SK-N-SH (cell line): ENCODE results near the gene VMAC. TPM values are rescaled to one million over a fixed set of nuclear protein-coding genes. Genes with fewer than 3 reads are reported as not detected.

ENCODE experiments used
- CTCF ChIA-PET: fragments of 300-600, 350-600 bp; formaldehyde crosslinking; extraction: SDS; loops from one replicate; lab custom pipeline; 2021; lab: Yijun Ruan, JAX
- POLR2A ChIA-PET: fragments of 350-600 bp; sonication (Branson Sonifier 250); formaldehyde crosslinking; extraction: SDS; loops from one replicate; lab custom pipeline; 2020; ENCODE audit warnings: antibody characterized with exemption, inconsistent platforms; lab: Yijun Ruan, JAX
- DNase-seq: peaks from one replicate; pipeline ENCODE4 v3.0.0; 2012
- H2AFZ ChIP-seq: fragments of 200-600 bp; sonication (generic); 2 replicates; pipeline ENCODE4 v1.8.1; 2016; ENCODE audit warnings: antibody characterized with exemption, mild to moderate bottlenecking, low read depth
- H3F3A ChIP-seq: fragments of 200-600 bp; sonication (generic); replicated peaks from 2 replicates; pipeline ENCODE3; 2016; ENCODE audit warnings: antibody characterized with exemption, mild to moderate bottlenecking; ENCODE audit not compliant: insufficient read depth
- H3K27ac ChIP-seq, 2 experiments: fragments of 200-500 bp in 1 of 2; fragments of 200-600 bp in 1 of 2; sonication (Bioruptor generic) in 1 of 2; sonication (generic), shearing (Covaris generic) in 1 of 2; 2 replicates each; pipeline versions ENCODE4 v1.5.1 to v1.6.1; 2014 to 2016; ENCODE audit warnings: low read depth in 2 of 2, inconsistent platforms in 1 of 2, low read length in 1 of 2, mild to moderate bottlenecking in 1 of 2, mixed read lengths in 1 of 2
- H3K27me3 ChIP-seq: fragments of 200-600 bp; sonication (generic), shearing (Covaris generic); 2 replicates; pipeline ENCODE4 v1.6.1; 2016; ENCODE audit warnings: mixed run types; ENCODE audit not compliant: insufficient read depth
- H3K36me3 ChIP-seq, 2 experiments: fragments of 200-500 bp in 1 of 2; fragments of 200-600 bp in 1 of 2; sonication (Bioruptor generic) in 1 of 2; sonication (generic) in 1 of 2; replicated peaks in 1 of 2; 2 replicates each; pipeline versions ENCODE3 to v1.5.1; 2014 to 2016; ENCODE audit warnings: low read length in 1 of 2, mild to moderate bottlenecking in 1 of 2; ENCODE audit not compliant: insufficient read depth in 2 of 2, control insufficient read depth in 1 of 2
- H3K4me1 ChIP-seq, 2 experiments: fragments of 200-500 bp in 1 of 2; fragments of 200-600 bp in 1 of 2; sonication (Bioruptor generic) in 1 of 2; sonication (generic), shearing (Covaris generic) in 1 of 2; 2 replicates each; pipeline versions ENCODE4 v1.5.1 to v1.6.1; 2014 to 2016; ENCODE audit warnings: low read depth in 1 of 2, low read length in 1 of 2, mixed run types in 1 of 2; ENCODE audit not compliant: insufficient read depth in 2 of 2, control insufficient read depth in 1 of 2
- H3K4me2 ChIP-seq: fragments of 200-600 bp; sonication (generic), shearing (Covaris generic); 2 replicates; pipeline ENCODE4 v1.6.1; 2017; ENCODE audit warnings: mixed run types
- H3K4me3 ChIP-seq, 2 experiments: fragments of 200-500 bp in 1 of 2; fragments of 200-600 bp in 1 of 2; sonication (Bioruptor generic) in 1 of 2; sonication (generic), shearing (Covaris generic) in 1 of 2; 2 replicates each; pipeline versions ENCODE4 v1.5.1 to v1.8.1; 2014 to 2016; ENCODE audit warnings: low read depth in 2 of 2, inconsistent platforms in 1 of 2, low read length in 1 of 2, mild to moderate bottlenecking in 1 of 2, mixed read lengths in 1 of 2, moderate library complexity in 1 of 2
- H3K79me2 ChIP-seq: fragments of 200-600 bp; sonication (generic); 2 replicates; pipeline ENCODE4 v1.8.1; 2017; ENCODE audit warnings: mild to moderate bottlenecking; ENCODE audit not compliant: insufficient read depth
- H3K9ac ChIP-seq: fragments of 200-600 bp; sonication (generic); 2 replicates; pipeline ENCODE4 v1.6.1; 2017; ENCODE audit warnings: mixed run types
- H3K9me2 ChIP-seq: fragments of 200-600 bp; sonication (generic); 2 replicates; pipeline ENCODE4 v1.6.1; 2017; ENCODE audit warnings: mixed run types
- H3K9me3 ChIP-seq: fragments of 200-600 bp; sonication (generic); 2 replicates; pipeline ENCODE4 v1.6.1; 2017; ENCODE audit warnings: mixed run types, mild to moderate bottlenecking, moderate library complexity
- H4K20me1 ChIP-seq: fragments of 200-600 bp; sonication (generic); 2 replicates; pipeline ENCODE4 v1.6.1; 2017; ENCODE audit warnings: mild to moderate bottlenecking, mixed run types; ENCODE audit not compliant: insufficient read depth
- CHD2 ChIP-seq: fragments of 150-350 bp; IDR thresholded peaks from 2 replicates; pipeline ENCODE4 v1.6.1; 2018; ENCODE audit warnings: low read length; ENCODE audit not compliant: partially characterized antibody
- ELF1 ChIP-seq: IDR thresholded peaks from 2 replicates; pipeline ENCODE4 v1.4.0; 2012
- EP300 ChIP-seq, 2 experiments: IDR thresholded peaks; 2 replicates each; pipeline versions ENCODE4 v1.4.0 to v1.6.1; 2012; ENCODE audit warnings: borderline replicate concordance in 1 of 2, low read depth in 1 of 2, low read length in 1 of 2
- EZH2phosphoT487 ChIP-seq: fragments of 200-600 bp; sonication (generic); IDR thresholded peaks from 2 replicates; pipeline ENCODE4 v1.6.1; 2017; ENCODE audit warnings: low read depth, mixed run types, mild to moderate bottlenecking, antibody characterized with exemption, moderate library complexity, borderline replicate concordance
- FOSL2 ChIP-seq: IDR thresholded peaks from 2 replicates; pipeline ENCODE4 v1.4.0; 2012; ENCODE audit warnings: low read depth, mild to moderate bottlenecking, moderate library complexity, borderline replicate concordance
- FOXM1 ChIP-seq: IDR thresholded peaks from 2 replicates; pipeline ENCODE4 v1.4.0; 2012; ENCODE audit warnings: low read depth, mild to moderate bottlenecking
- GABPA ChIP-seq: IDR thresholded peaks from 2 replicates; pipeline ENCODE4 v1.4.0; 2012; ENCODE audit warnings: low read depth, mild to moderate bottlenecking
- GATA2 ChIP-seq: sonication (generic); formaldehyde crosslinking; IDR thresholded peaks from 2 replicates; pipeline ENCODE4 v1.5.0; 2020; ENCODE audit warnings: mild to moderate bottlenecking, missing genetic modification reagents
- JUND ChIP-seq: IDR thresholded peaks from 2 replicates; pipeline ENCODE4 v1.4.0; 2012
- MEF2A ChIP-seq: IDR thresholded peaks from 2 replicates; pipeline ENCODE4 v1.4.0; 2012; ENCODE audit warnings: low read depth, borderline replicate concordance
- NFIC ChIP-seq: IDR thresholded peaks from 2 replicates; pipeline ENCODE4 v1.4.0; 2012; ENCODE audit warnings: borderline replicate concordance
- NRF1 ChIP-seq: IDR thresholded peaks from 2 replicates; pipeline ENCODE4 v1.6.1; 2012; ENCODE audit warnings: low read depth, mild to moderate bottlenecking, low read length
- RCOR1 ChIP-seq: fragments of 150-350 bp; IDR thresholded peaks from 2 replicates; pipeline ENCODE4 v1.6.1; 2017; ENCODE audit warnings: antibody characterized with exemption, low read length
- RXRA ChIP-seq: IDR thresholded peaks from 2 replicates; pipeline ENCODE4 v1.4.0; 2012; ENCODE audit warnings: low read depth, mild to moderate bottlenecking, borderline replicate concordance
- SIN3A ChIP-seq: IDR thresholded peaks from 2 replicates; pipeline ENCODE4 v1.6.1; 2012; ENCODE audit warnings: low read depth, mild to moderate bottlenecking, low read length, moderate library complexity, borderline replicate concordance
- TCF12 ChIP-seq: IDR thresholded peaks from 2 replicates; pipeline ENCODE4 v1.4.0; 2012
- WGBS: methylation state at CpG from one replicate; pipeline ENCODE4 v1.1.6; 2017; ENCODE audit warnings: low lambda C conversion rate; 5-methylcytosine and 5-hydroxymethylcytosine counted together
- polyA plus RNA-seq, 3 experiments: library from polyadenylated mRNA; depleted of rRNA; stranded (reverse); fragments of >200 nt; gene quantifications; 2 replicates each; pipeline ENCODE4 v1.2.3, GENCODE V29; 2012
- TF ChIP-seq, protein P1 (sequence below): IDR thresholded peaks from 2 replicates; pipeline ENCODE4 v1.4.0; 2012; ENCODE audit warnings: low read depth, borderline replicate concordance
- TF ChIP-seq, protein P2 (sequence below): IDR thresholded peaks from 2 replicates; pipeline ENCODE4 v1.4.0; 2012; ENCODE audit warnings: low read depth, borderline replicate concordance

VMAC gene
- polyA plus RNA-seq, 1 of the 3 experiments (the other 2 are of a cell fraction), result 6.5 TPM

DNA sequence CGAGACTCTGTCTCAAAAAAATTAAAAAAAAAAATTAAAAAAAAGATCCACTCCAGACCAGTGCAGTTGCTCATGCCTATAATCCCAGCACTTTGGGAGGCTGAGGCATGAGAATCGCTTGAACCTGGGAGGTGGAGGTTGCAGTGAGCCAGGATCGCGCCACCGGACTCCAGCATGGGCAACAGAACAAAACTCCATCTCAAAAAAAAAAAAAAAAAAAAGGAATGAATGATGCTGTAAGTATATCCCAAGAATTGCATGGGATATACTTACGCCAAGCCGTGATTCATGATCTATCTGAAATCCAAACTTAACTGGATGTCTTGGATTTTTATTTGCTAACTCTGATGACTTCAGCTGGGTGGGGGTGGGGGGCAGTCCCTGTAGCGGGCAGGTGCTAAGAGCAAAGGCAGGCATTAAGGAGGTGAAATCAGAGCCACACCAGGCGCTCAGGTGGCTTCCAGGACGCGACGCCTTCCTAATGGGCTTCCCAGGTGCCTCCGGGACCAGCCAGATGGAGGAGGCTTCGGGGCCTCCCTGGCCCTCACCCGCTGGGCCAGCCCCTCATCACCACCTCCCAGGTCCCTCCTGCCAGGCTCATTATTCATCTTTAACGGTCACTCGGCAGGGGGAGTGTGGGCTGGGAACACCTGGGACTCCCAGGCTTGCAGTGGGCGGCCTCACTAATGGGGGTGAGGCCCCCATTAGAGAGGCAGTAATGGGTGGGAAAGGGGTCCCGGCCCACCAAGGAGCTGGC lies 23.0 kb upstream of the VMAC start:
- Histone ChIP-seq H3K4me3 (no peak overlapping the region), H3K4me2 (no peak overlapping the region), H3F3A (no peaks in the 10 kb centered on the region), H3K27me3 (no peaks in the 10 kb centered on the region; the same call in 1 of the 2 replicates), H3K79me2 (no peaks in the 10 kb centered on the region), H3K9me2 (no peaks in the 10 kb centered on the region), H4K20me1 (no peaks in the 10 kb centered on the region), H3K4me1 (no peaks in the 10 kb centered on the region), H2AFZ (no peak overlapping the region), H3K36me3 (no peaks in the 10 kb centered on the region), H3K27ac (no peak overlapping the region), H3K9me3 (no peaks in the 10 kb centered on the region), H3K9ac (no peak overlapping the region)
- ChIA-PET CTCF (interaction anchor here (3.2 kb wide), 1 partner anchor 78 kb away, joined by 11 read pairs; no protein-coding TSS in a partner anchor), POLR2A (no interaction called here)
- no peak for DNase-seq
- TF ChIP-seq TCF12 (no peak), ELF1 (no peak), RXRA (no peak), NRF1 (no peak), GATA2 (CRISPR knock-in tag) (no peak), NFIC (no peak), FOSL2 (no peak), RCOR1 (no peak), FOXM1 (no peak), JUND (no peak), SIN3A (no peak), CHD2 (no peak), GABPA (no peak), EP300 (IDR thresholded peaks at IDR 0.05; ENCODE audit: borderline replicate concordance in 1 of 2, low read depth in 1 of 2, low read length in 1 of 2) (no peak), EZH2phosphoT487 (no peak), MEF2A (no peak)
- TF ChIP-seq, protein P1, sequence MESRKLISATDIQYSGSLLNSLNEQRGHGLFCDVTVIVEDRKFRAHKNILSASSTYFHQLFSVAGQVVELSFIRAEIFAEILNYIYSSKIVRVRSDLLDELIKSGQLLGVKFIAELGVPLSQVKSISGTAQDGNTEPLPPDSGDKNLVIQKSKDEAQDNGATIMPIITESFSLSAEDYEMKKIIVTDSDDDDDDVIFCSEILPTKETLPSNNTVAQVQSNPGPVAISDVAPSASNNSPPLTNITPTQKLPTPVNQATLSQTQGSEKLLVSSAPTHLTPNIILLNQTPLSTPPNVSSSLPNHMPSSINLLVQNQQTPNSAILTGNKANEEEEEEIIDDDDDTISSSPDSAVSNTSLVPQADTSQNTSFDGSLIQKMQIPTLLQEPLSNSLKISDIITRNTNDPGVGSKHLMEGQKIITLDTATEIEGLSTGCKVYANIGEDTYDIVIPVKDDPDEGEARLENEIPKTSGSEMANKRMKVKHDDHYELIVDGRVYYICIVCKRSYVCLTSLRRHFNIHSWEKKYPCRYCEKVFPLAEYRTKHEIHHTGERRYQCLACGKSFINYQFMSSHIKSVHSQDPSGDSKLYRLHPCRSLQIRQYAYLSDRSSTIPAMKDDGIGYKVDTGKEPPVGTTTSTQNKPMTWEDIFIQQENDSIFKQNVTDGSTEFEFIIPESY, result no peak
- TF ChIP-seq, protein P2, sequence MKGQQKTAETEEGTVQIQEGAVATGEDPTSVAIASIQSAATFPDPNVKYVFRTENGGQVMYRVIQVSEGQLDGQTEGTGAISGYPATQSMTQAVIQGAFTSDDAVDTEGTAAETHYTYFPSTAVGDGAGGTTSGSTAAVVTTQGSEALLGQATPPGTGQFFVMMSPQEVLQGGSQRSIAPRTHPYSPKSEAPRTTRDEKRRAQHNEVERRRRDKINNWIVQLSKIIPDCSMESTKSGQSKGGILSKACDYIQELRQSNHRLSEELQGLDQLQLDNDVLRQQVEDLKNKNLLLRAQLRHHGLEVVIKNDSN, result no peak
- 57% methylated on average over 10 of the region's 19 CpGs for WGBS
